Trophoblast cell (in vitro differentiated cells and primary cell): ENCODE data around the gene SLC10A7.
"Not testable (repeated sequence)": the region's sequence is repeated elsewhere in the genome, so short reads cannot be mapped to it uniquely, and the experiment has no call there.

ENCODE experiments used
- DNase-seq, 2 donors: peaks; one replicate each; pipeline ENCODE4 v3.0.0-alpha.2; 2016
- H2AFZ ChIP-seq: 2 replicates; pipeline ENCODE4 v1.6.1; 2013; ENCODE audit warnings: low read length, moderate library complexity, mild to moderate bottlenecking; ENCODE audit not compliant: insufficient read depth, poor library complexity
- H2AK5ac ChIP-seq: 2 replicates; pipeline ENCODE4 v1.6.1; 2013; ENCODE audit warnings: mild to moderate bottlenecking, low read length
- H2BK120ac ChIP-seq: 2 replicates; pipeline ENCODE4 v1.6.1; 2013; ENCODE audit warnings: low read length, mild to moderate bottlenecking, moderate library complexity; ENCODE audit not compliant: insufficient read depth, poor library complexity
- H2BK12ac ChIP-seq: 2 replicates; pipeline ENCODE4 v1.6.1; 2013; ENCODE audit warnings: mild to moderate bottlenecking, low read length, moderate library complexity
- H2BK5ac ChIP-seq: 2 replicates; pipeline ENCODE4 v1.6.1; 2013; ENCODE audit warnings: low read length, low read depth, moderate library complexity, mild to moderate bottlenecking; ENCODE audit not compliant: poor library complexity
- H3K14ac ChIP-seq: 2 replicates; pipeline ENCODE4 v1.6.1; 2013; ENCODE audit warnings: mild to moderate bottlenecking, low read length
- H3K18ac ChIP-seq: 2 replicates; pipeline ENCODE4 v1.6.1; 2013; ENCODE audit warnings: mild to moderate bottlenecking, low read length
- H3K23ac ChIP-seq: 2 replicates; pipeline ENCODE4 v1.6.1; 2013; ENCODE audit warnings: low read length
- H3K27ac ChIP-seq: 2 replicates; pipeline ENCODE4 v1.5.1; 2013; ENCODE audit warnings: low read depth, mild to moderate bottlenecking, inconsistent platforms, low read length, moderate library complexity
- H3K27me3 ChIP-seq: 2 replicates; pipeline ENCODE4 v1.6.1; 2013; ENCODE audit warnings: inconsistent platforms, mild to moderate bottlenecking, low read length, moderate library complexity; ENCODE audit not compliant: insufficient read depth
- H3K36me3 ChIP-seq, 2 experiments: 1 replicate in 1 of 2; 2 replicates in 1 of 2; pipeline ENCODE4 v1.6.1; 2013; ENCODE audit warnings: low read length in 2 of 2, mild to moderate bottlenecking in 2 of 2, moderate library complexity in 1 of 2; ENCODE audit not compliant: insufficient read depth in 2 of 2, control insufficient read depth in 1 of 2
- H3K4ac ChIP-seq: 2 replicates; pipeline ENCODE4 v1.6.1; 2013; ENCODE audit warnings: low read depth, mild to moderate bottlenecking, low read length, moderate library complexity
- H3K4me1 ChIP-seq, 2 experiments: 1 replicate in 1 of 2; 2 replicates in 1 of 2; pipeline ENCODE4 v1.6.1; 2013; ENCODE audit warnings: low read length in 2 of 2, mild to moderate bottlenecking in 2 of 2, moderate library complexity in 1 of 2; ENCODE audit not compliant: insufficient read depth in 2 of 2, control insufficient read depth in 1 of 2
- H3K4me2 ChIP-seq: 2 replicates; pipeline ENCODE4 v1.6.1; 2013; ENCODE audit warnings: inconsistent platforms, mild to moderate bottlenecking, low read length, moderate library complexity
- H3K4me3 ChIP-seq: 2 replicates; pipeline ENCODE4 v1.5.1; 2013; ENCODE audit warnings: mild to moderate bottlenecking, low read depth, low read length, inconsistent platforms
- H3K79me1 ChIP-seq: one replicate; pipeline ENCODE4 v1.6.1; 2013; ENCODE audit warnings: low read length
- H3K79me2 ChIP-seq: 2 replicates; pipeline ENCODE4 v1.6.1; 2013; ENCODE audit warnings: low read length, mild to moderate bottlenecking; ENCODE audit not compliant: control insufficient read depth, insufficient read depth, poor library complexity
- H3K9ac ChIP-seq: 2 replicates; pipeline ENCODE4 v1.6.1; 2013; ENCODE audit warnings: mild to moderate bottlenecking, low read length
- H3K9me3 ChIP-seq: 2 replicates; pipeline ENCODE4 v1.6.1; 2013; ENCODE audit warnings: low read depth, mild to moderate bottlenecking, control low read depth, inconsistent platforms, low read length; ENCODE audit not compliant: insufficient read depth
- H4K12ac ChIP-seq: 2 replicates; pipeline ENCODE4 v1.6.1; 2013; ENCODE audit warnings: low read depth, mild to moderate bottlenecking, low read length, moderate library complexity
- H4K8ac ChIP-seq: 2 replicates; pipeline ENCODE4 v1.6.1; 2013; ENCODE audit warnings: low read depth, mild to moderate bottlenecking, low read length, moderate library complexity
- H4K91ac ChIP-seq: one replicate; pipeline ENCODE4 v1.6.1; 2013; ENCODE audit warnings: low read depth, mild to moderate bottlenecking, low read length, moderate library complexity
- WGBS: extraction: QIAGEN DNeasy Blood & Tissue Kit; methylation state at CpG from one replicate; pipeline ENCODE4 v1.1.7; 2013; ENCODE audit warnings: missing lambda C conversion rate; ENCODE audit not compliant: insufficient read length, insufficient coverage; ENCODE audit errors: extremely low coverage; 5-methylcytosine and 5-hydroxymethylcytosine counted together

The SLC10A7 gene

GRCh38 chr4:146368209-146368608 lies 153.5 kb downstream of the SLC10A7 start:
- no peaks in the 10 kb centered on the region for H3K9me3 ChIP-seq
- no peak for DNase-seq
- H3K14ac ChIP-seq: no peak overlapping the region
- no peak overlapping the region for H3K18ac ChIP-seq
- no peaks in the 10 kb centered on the region for H3K36me3 ChIP-seq
- H3K4ac ChIP-seq: no peak overlapping the region
- no peaks in the 10 kb centered on the region for H3K4me1 ChIP-seq
- H2BK12ac ChIP-seq: no peak overlapping the region
- no peak overlapping the region for H4K8ac ChIP-seq
- H3K27me3 ChIP-seq: no peaks in the 10 kb centered on the region
- no peaks in the 10 kb centered on the region for H3K79me2 ChIP-seq
- no peaks in the 10 kb centered on the region for H3K79me1 ChIP-seq
- no peak overlapping the region for H4K91ac ChIP-seq
- H3K27ac ChIP-seq: no peak overlapping the region
- no peak overlapping the region for H3K23ac ChIP-seq
- H2BK120ac ChIP-seq: no peak overlapping the region
- H2BK5ac ChIP-seq: no peak overlapping the region
- no peak overlapping the region for H4K12ac ChIP-seq
- H3K4me2 ChIP-seq: no peak overlapping the region
- H2AFZ ChIP-seq: no peak overlapping the region
- no peak overlapping the region for H2AK5ac ChIP-seq
- H3K4me3 ChIP-seq: no peak overlapping the region
- WGBS: no CpG with 5 or more reads among the region's 2 CpGs
- no peak overlapping the region for H3K9ac ChIP-seq

DNA sequence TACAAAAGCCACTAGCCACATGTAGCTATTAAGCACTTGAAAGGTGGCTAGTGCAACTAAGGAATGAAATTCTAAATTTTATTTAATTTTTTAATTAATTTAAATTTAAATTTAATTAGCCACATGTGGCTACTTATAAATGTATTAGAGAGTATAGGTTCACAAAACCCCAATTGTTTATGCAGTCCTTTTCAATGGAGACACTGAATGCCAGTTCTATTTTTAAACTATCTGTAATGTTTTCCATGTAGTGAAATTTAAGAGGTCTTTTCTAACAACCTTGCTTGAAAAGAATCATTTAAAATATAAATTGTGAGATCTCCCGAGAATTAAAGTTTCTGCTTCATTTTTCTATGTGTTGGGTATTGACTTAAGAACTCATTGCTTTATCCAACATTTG lies 154.4 kb downstream of the SLC10A7 start:
- Histone ChIP-seq H3K4ac (no peak overlapping the region), H3K9me3 (no peaks in the 10 kb centered on the region), H2BK5ac (no peak overlapping the region), H3K14ac (no peak overlapping the region), H3K79me2 (no peaks in the 10 kb centered on the region), H2AFZ (no peak overlapping the region), H4K12ac (no peak overlapping the region), H4K8ac (no peak overlapping the region), H3K27me3 (no peaks in the 10 kb centered on the region), H3K4me1 (no peaks in the 10 kb centered on the region), H2BK120ac (no peak overlapping the region), H3K79me1 (no peaks in the 10 kb centered on the region), H3K4me3 (no peak overlapping the region), H2AK5ac (no peak overlapping the region), H3K18ac (no peak overlapping the region), H3K36me3 (no peaks in the 10 kb centered on the region), H3K27ac (no peak overlapping the region), H3K9ac (no peak overlapping the region), H3K4me2 (no peak overlapping the region), H4K91ac (no peak overlapping the region), H2BK12ac (no peak overlapping the region), H3K23ac (no peak overlapping the region)
- no CpG with 5 or more reads among the region's 1 CpG for WGBS
- no peak for DNase-seq

- Histone ChIP-seq H2AFZ (no peak overlapping the region), H3K23ac (no peak overlapping the region), H3K79me2 (no peaks in the 10 kb centered on the region), H3K4me2 (no peak overlapping the region), H4K12ac (no peak overlapping the region), H2BK5ac (no peak overlapping the region), H3K18ac (no peak overlapping the region), H3K4ac (no peak overlapping the region), H2AK5ac (no peak overlapping the region), H3K4me1 (no peaks in the 10 kb centered on the region), H3K9ac (no peak overlapping the region), H3K14ac (no peak overlapping the region), H3K4me3 (no peak overlapping the region), H2BK120ac (no peak overlapping the region), H4K8ac (no peak overlapping the region), H3K9me3 (no peaks in the 10 kb centered on the region), H3K36me3 (no peaks in the 10 kb centered on the region), H3K79me1 (no peaks in the 10 kb centered on the region), H3K27ac (no peak overlapping the region), H4K91ac (no peak overlapping the region), H3K27me3 (no peaks in the 10 kb centered on the region), H2BK12ac (no peak overlapping the region)
- peak in 1 of 2 donors; percentile 20 for DNase-seq
Measured at GRCh38 chr4:146359771-146360170, 162.0 kb downstream of the SLC10A7 start.

DNA sequence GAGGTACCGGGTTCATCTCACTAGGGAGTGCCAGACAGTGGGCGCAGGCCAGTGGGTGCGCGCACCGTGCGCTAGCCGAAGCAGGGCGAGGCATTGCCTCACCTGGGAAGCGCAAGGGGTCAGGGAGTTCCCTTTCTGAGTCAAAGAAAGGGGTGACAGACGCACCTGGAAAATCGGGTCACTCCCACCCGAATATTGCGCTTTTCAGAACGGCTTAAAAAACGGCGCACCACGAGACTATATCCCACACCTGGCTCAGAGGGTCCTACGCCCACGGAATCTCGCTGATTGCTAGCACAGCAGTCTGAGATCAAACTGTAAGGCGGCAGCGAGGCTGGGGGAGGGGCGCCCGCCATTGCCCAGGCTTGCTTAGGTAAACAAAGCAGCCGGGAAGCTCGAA lies 171.6 kb downstream of the SLC10A7 start:
- H3K14ac ChIP-seq, H3K23ac ChIP-seq, H3K9me3 ChIP-seq, H3K79me1 ChIP-seq, H3K79me2 ChIP-seq, H3K36me3 ChIP-seq, H3K18ac ChIP-seq, DNase-seq, H4K8ac ChIP-seq, H3K27me3 ChIP-seq, H3K4me1 ChIP-seq, H2BK120ac ChIP-seq, H2BK12ac ChIP-seq, H3K4ac ChIP-seq, H3K27ac ChIP-seq, H3K9ac ChIP-seq, H2AK5ac ChIP-seq, H2BK5ac ChIP-seq, H2AFZ ChIP-seq: not testable (repeated sequence)
- peak overlapping the region; percentile 9 for H4K12ac ChIP-seq
- no CpG with 5 or more reads among the region's 26 CpGs for WGBS
- peak overlapping the region; percentile 47 for H4K91ac ChIP-seq
- peak overlapping the region; percentile 41 for H3K4me2 ChIP-seq
- peak overlapping the region; percentile 56 for H3K4me3 ChIP-seq

DNA sequence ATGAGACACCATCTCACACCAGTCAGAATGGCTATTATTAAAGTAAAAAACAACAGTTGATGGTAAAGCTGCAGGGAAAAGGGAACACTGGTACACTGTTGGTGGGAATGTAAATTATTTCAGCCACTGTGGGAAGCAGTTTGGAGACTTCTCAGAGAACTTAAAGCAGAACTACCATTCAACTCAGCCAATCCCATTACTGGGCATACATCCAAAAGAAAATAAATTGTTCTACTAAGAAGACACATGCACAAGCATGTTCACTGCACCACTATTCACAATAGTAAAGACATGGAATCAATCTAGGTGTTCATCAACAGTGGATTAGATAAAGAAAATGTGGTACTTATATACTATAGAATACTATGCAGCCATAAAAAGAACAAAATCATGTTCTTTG lies 172.4 kb downstream of the SLC10A7 start:
- Histone ChIP-seq H3K9me3 (no peaks in the 10 kb centered on the region), H4K12ac (no peak overlapping the region), H2BK120ac (no peak overlapping the region), H4K8ac (no peak overlapping the region), H3K18ac (no peak overlapping the region), H4K91ac (no peak overlapping the region), H2BK5ac (no peak overlapping the region), H3K14ac (no peak overlapping the region), H3K4me3 (no peak overlapping the region), H3K79me2 (no peaks in the 10 kb centered on the region), H2AK5ac (no peak overlapping the region), H3K4me1 (no peaks in the 10 kb centered on the region), H2AFZ (no peak overlapping the region), H3K27ac (no peak overlapping the region), H3K79me1 (no peaks in the 10 kb centered on the region), H3K4ac (no peak overlapping the region), H3K4me2 (no peak overlapping the region), H3K23ac (no peak overlapping the region), H3K36me3 (no peaks in the 10 kb centered on the region), H3K9ac (no peak overlapping the region), H2BK12ac (no peak overlapping the region), H3K27me3 (no peaks in the 10 kb centered on the region)
- DNase-seq: no peak
